AG09309 (cell line): ENCODE results near the gene WT1.

ENCODE experiments used
- DNase-seq: peaks from one replicate; pipeline ENCODE4 v3.0.0-alpha.2; 2010; ENCODE audit warnings: low read depth
- H3K4me3 ChIP-seq: 2 replicates; pipeline ENCODE4 v1.5.1; 2011; ENCODE audit warnings: mild to moderate bottlenecking, low read depth, low read length, moderate library complexity; ENCODE audit not compliant: control insufficient read depth
- TF ChIP-seq, protein P1 (sequence below): IDR thresholded peaks from 2 replicates; pipeline ENCODE4 v1.5.1; 2011; ENCODE audit warnings: mild to moderate bottlenecking, low read depth, low read length, inconsistent platforms; ENCODE audit not compliant: insufficient read depth, control insufficient read depth; ENCODE audit errors: missing control alignments

WT1 gene

DNA sequence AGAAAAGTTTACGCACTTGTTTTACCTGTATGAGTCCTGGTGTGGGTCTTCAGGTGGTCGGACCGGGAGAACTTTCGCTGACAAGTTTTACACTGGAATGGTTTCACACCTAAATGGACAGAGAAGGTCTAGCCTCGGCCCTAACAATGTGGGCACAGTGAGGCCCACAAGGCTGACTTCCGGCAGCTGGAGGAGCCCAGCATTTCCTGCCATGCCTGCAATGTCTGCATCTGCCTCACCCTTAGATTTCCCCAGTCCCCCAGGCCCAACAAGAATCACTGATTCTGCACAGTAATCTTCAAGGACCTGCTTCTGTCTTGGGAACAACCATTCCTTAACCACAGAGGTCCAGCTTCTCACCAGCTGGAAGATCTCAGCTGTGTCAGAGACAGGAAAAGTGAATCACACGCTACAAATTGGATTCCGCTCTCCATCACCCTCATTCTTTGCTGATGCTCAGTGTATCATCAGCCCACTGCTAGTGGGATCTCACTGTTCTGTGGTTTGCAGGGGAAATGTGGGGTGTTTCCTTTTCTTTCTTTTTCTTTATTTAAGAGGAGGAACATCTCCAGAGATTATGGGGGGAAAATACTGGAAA, 43.3 kb downstream of the WT1 start:
- DNase-seq: no peak
- TF ChIP-seq, protein P1, sequence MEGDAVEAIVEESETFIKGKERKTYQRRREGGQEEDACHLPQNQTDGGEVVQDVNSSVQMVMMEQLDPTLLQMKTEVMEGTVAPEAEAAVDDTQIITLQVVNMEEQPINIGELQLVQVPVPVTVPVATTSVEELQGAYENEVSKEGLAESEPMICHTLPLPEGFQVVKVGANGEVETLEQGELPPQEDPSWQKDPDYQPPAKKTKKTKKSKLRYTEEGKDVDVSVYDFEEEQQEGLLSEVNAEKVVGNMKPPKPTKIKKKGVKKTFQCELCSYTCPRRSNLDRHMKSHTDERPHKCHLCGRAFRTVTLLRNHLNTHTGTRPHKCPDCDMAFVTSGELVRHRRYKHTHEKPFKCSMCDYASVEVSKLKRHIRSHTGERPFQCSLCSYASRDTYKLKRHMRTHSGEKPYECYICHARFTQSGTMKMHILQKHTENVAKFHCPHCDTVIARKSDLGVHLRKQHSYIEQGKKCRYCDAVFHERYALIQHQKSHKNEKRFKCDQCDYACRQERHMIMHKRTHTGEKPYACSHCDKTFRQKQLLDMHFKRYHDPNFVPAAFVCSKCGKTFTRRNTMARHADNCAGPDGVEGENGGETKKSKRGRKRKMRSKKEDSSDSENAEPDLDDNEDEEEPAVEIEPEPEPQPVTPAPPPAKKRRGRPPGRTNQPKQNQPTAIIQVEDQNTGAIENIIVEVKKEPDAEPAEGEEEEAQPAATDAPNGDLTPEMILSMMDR: no peak
- H3K4me3 ChIP-seq: no peak overlapping the region

DNA sequence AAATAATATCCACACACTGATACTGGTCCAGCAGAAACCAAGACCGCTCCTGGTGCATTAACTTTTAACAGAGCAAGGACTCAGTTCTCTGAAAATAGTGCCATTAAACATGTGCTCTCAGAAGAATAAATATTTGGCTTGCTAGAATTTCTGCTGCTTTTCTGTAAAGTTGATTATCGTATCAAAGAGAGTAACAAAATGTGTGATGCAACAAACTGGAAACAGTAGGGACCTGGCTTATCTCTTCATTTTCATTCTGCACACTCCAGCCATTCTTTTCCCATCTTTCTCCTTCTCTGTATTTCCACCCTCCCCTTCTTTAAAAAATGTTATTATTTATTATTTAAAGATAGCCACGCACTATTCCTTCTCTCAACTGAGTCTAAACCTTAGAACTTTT, 43.9 kb downstream of the WT1 start:
- H3K4me3 ChIP-seq: no peak overlapping the region
- DNase-seq: no peak
- TF ChIP-seq, protein P1: no peak

DNA sequence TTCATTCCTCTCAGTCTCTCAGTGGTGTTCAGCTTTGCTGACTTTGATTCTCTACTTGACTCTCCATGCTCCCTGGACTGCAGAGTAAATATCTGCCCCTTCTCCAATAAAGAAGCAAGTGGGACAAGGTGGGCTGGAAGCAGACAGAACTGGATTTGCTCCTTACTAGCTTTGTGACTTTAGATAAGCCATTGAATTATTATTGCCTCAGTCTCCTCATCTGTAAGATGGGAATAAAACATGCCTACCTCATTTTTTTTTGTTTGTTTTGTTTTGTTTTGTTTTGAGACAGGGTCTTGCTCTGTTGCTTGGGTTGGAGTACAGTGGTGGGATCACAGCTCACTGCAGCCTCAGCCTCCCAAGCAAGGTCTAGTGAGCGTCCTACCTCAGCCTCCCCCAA, 44.6 kb downstream of the WT1 start:
- no peak for DNase-seq
- no peak overlapping the region for H3K4me3 ChIP-seq
- TF ChIP-seq, protein P1: no peak

DNA sequence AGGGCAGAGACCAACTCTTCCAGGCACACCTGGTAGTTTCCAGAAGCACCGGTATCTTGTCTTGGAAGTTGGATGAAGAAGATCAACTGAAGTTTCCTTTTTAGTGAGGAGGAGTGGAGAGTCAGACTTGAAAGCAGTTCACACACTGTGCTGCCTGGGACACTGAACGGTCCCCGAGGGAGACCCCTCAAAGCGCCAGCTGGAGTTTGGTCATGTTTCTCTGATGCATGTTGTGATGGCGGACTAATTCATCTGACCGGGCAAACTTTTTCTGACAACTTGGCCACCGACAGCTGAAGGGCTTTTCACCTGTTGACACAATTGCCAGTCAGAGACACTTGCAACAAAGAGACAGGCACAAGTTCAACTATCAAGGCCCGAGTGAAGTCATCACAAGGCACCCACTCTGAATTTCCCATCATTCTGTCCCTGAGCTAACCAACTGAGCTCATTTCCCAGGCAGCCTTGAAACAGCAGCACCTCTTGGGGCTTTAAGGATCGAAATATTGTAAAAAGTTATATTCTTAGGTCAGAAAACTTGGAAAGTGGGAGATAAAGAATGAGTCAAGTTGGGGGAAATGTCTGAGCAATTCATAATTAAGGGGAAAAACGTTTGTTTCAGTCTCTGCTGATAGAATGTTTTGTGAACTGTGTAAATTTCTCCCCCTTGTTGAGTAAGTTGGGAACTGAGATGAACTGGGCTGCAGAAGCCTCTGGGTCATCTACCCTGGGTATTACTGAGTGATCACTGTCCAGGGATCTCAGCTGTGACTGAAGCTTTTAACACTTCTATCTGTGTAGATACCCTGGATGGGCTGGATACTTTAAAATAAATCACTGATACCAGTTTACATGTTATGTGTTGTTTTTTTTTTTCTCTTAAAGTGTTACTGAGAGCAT, 46.2 kb downstream of the WT1 start:
- no peak for DNase-seq
- no peak overlapping the region for H3K4me3 ChIP-seq
- TF ChIP-seq, protein P1: no peak

DNA sequence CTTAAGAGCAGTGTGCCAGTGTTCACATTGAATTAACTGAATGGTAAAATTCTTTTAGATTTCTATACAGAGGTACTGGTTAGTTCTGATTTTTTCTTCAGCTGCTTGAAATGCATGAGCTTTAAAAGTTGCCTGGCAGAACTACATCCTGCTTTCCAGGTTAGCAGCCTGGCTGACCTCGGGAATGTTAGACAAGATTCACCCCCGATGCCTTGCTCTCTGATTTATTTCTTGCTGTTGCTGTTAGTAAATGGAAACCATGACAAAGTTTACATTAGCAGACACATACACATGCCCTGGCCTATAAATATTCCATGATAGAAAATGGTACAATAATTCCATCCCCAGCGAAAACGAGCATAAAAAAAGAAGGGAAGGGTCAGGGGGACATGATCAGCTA, 47.0 kb downstream of the WT1 start:
- H3K4me3 ChIP-seq: no peak overlapping the region
- no peak for DNase-seq
- TF ChIP-seq, protein P1: no peak

DNA sequence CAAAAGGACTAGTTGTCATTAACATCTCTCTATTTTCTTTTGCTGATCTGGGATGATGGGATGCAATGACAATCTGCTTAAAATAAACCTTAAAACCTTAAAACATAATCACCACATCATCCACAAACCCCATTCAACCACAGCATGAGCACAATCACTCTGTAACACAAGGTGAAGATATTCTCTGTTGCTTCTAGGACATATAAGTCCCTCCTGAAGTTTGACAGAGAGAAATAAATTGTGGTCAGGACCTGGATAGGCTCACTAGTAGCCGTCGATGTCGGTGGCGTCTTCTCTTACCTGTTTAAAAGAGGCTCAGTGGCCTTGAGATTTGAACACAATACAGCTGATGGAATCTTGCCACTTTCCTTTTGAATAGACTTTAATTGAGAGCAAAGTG, 47.9 kb downstream of the WT1 start:
- TF ChIP-seq, protein P1: no peak
- no peak for DNase-seq

More for the DNA sequence above, 47.9 kb downstream of the WT1 start:
- no peak overlapping the region for H3K4me3 ChIP-seq
